Esophagus muscularis mucosa (tissue), 4 donors: ENCODE data around the gene RBX1. TPM values are rescaled to one million over a fixed set of nuclear protein-coding genes. Genes with fewer than 3 reads are reported as not detected.
"Not testable (repeated sequence)": the region's sequence is repeated elsewhere in the genome, so short reads cannot be mapped to it uniquely, and the experiment has no call there.

ENCODE experiments used
- DNase-seq: peaks from one replicate; pipeline ENCODE4 v3.0.0-alpha.2; 2017; ENCODE audit errors: extremely low spot score
- H3K27ac ChIP-seq, 4 donors: fragments of 200-600 bp; sonication (generic); replicated peaks in 1 of 4; 1 replicate in 3 of 4; 2 replicates in 1 of 4; pipeline ENCODE4 v1.5.1; 2016 to 2019; ENCODE audit warnings: mild to moderate bottlenecking in 1 of 4
- H3K27me3 ChIP-seq, 4 donors: fragments of 200-600 bp; sonication (generic); one replicate each; pipeline versions ENCODE4 v1.5.1 to v1.6.0; 2016 to 2019
- H3K36me3 ChIP-seq, 4 donors: fragments of 200-600 bp; sonication (generic); one replicate each; pipeline ENCODE4 v1.5.1; 2016 to 2019
- H3K4me1 ChIP-seq, 4 donors: fragments of 200-600 bp; sonication (generic); one replicate each; pipeline ENCODE4 v1.5.1; 2016 to 2019
- H3K4me3 ChIP-seq, 4 donors: fragments of 200-600 bp; sonication (generic); 1 replicate in 2 of 4; 2 replicates in 2 of 4; pipeline ENCODE4 v1.5.1; 2016 to 2019; ENCODE audit warnings: mild to moderate bottlenecking in 4 of 4, moderate library complexity in 1 of 4
- H3K9me3 ChIP-seq, 4 donors: fragments of 200-600 bp; sonication (generic); 1 replicate in 3 of 4; 2 replicates in 1 of 4; pipeline ENCODE4 v1.5.1; 2016 to 2019
- CTCF ChIP-seq, 3 experiments: fragments of 200-600 bp in 2 of 3; fragments of 450-650 bp in 1 of 3; sonication (generic) in 2 of 3; IDR thresholded peaks; one replicate each; pipeline ENCODE4 v1.5.1; 2017 to 2019; ENCODE audit warnings: antibody characterized with exemption in 3 of 3, mild to moderate bottlenecking in 2 of 3, moderate library complexity in 1 of 3
- EP300 ChIP-seq: sonication (generic); formaldehyde crosslinking; IDR thresholded peaks from one replicate; pipeline ENCODE4 v1.6.1; 2017; ENCODE audit warnings: antibody characterized with exemption
- POLR2A ChIP-seq: fragments of 450-650 bp; IDR thresholded peaks from one replicate; pipeline ENCODE4 v1.6.1; 2017; ENCODE audit warnings: antibody characterized with exemption, moderate library complexity, mild to moderate bottlenecking, low read depth
- POLR2AphosphoS5 ChIP-seq, 2 donors: sonication (generic); formaldehyde crosslinking; IDR thresholded peaks; one replicate each; pipeline ENCODE4 v1.6.1; 2017; ENCODE audit warnings: antibody characterized with exemption in 2 of 2
- WGBS: methylation state at CpG from one replicate; pipeline ENCODE4 v1.1.5; 2018; 5-methylcytosine and 5-hydroxymethylcytosine counted together
- intact Hi-C: fragments of 100-400 bp; cut with DNase I; formaldehyde crosslinking; loops from one replicate; pipeline ENCODE4 v1.15.1; 2023
- total RNA-seq, 4 donors: library from RNA; depleted of rRNA; stranded (reverse); fragments of >200 nt; gene quantifications; one replicate each; pipeline versions ENCODE4 v1.1.0 to v1.2.1, GENCODE V29; 2016

The RBX1 gene
- total RNA-seq, 4 donors from 2014 or later = 35.6 to 44.4 (median 39.6) TPM

GRCh38 chr22:41000040-41000565, 48.9 kb downstream of the RBX1 start:
- 89% methylated on average over 2 of the region's 2 CpGs for WGBS
- intact Hi-C loops = no loop called here
- TF ChIP-seq EP300 (no peak), CTCF (IDR thresholded peaks at IDR 0.05) (no peak), POLR2AphosphoS5 (IDR thresholded peaks at IDR 0.05) (no peak), POLR2A (no peak)

GRCh38 chr22:41000941-41001721, 50.0 kb downstream of the RBX1 start:
- H3K27ac ChIP-seq = no peak overlapping the region
- H3K4me3 ChIP-seq = no peak overlapping the region
- H3K27me3 ChIP-seq = no peaks in the 10 kb centered on the region
- no peak for DNase-seq
- TF ChIP-seq EP300 (no peak), CTCF (IDR thresholded peaks at IDR 0.05) (no peak), POLR2A (no peak), POLR2AphosphoS5 (IDR thresholded peaks at IDR 0.05) (no peak)
- no peaks in the 10 kb centered on the region for H3K9me3 ChIP-seq
- intact Hi-C loops = no loop called here
- no peaks in the 10 kb centered on the region for H3K36me3 ChIP-seq
- WGBS = 84% methylated on average over 9 of the region's 9 CpGs
- H3K4me1 ChIP-seq = no peaks in the 10 kb centered on the region

More at GRCh38 chr22:41000040-41000565, 48.9 kb downstream of the RBX1 start:
- Histone ChIP-seq H3K9me3 (no peaks in the 10 kb centered on the region), H3K36me3 (no peaks in the 10 kb centered on the region), H3K4me3 (no peak overlapping the region), H3K27me3 (no peaks in the 10 kb centered on the region), H3K4me1 (no peaks in the 10 kb centered on the region), H3K27ac (no peak overlapping the region)
- DNase-seq = no peak

GRCh38 chr22:41001722-41002122, 50.5 kb downstream of the RBX1 start:
- no peak overlapping the region for H3K27ac ChIP-seq
- intact Hi-C loops = no loop called here
- no peaks in the 10 kb centered on the region for H3K36me3 ChIP-seq
- no peak for DNase-seq
- no peaks in the 10 kb centered on the region for H3K27me3 ChIP-seq
- H3K4me1 ChIP-seq = no peaks in the 10 kb centered on the region
- TF ChIP-seq POLR2AphosphoS5 (IDR thresholded peaks at IDR 0.05) = no peak
- TF ChIP-seq EP300 = no peak
- H3K9me3 ChIP-seq = no peaks in the 10 kb centered on the region
- H3K4me3 ChIP-seq = no peak overlapping the region
- WGBS = 62% methylated on average over 1 of the region's 1 CpG

- H3K27ac ChIP-seq, H3K36me3 ChIP-seq, intact Hi-C loops, H3K4me1 ChIP-seq, H3K27me3 ChIP-seq, H3K9me3 ChIP-seq, DNase-seq, H3K4me3 ChIP-seq: not testable (repeated sequence)
- WGBS = 94% methylated on average over 11 of the region's 11 CpGs
These were observed 51.2 kb downstream of the RBX1 start for GRCh38 chr22:41002386-41002785.

GRCh38 chr22:41003066-41003465, 51.9 kb downstream of the RBX1 start:
- intact Hi-C loops = no loop called here
- no peak overlapping the region for H3K27ac ChIP-seq
- H3K4me1 ChIP-seq = no peaks in the 10 kb centered on the region
- no peaks in the 10 kb centered on the region for H3K27me3 ChIP-seq
- H3K4me3 ChIP-seq = no peak overlapping the region
- DNase-seq = no peak
- H3K9me3 ChIP-seq = no peaks in the 10 kb centered on the region
- no peak for TF ChIP-seq POLR2A
- no peak for TF ChIP-seq CTCF (IDR thresholded peaks at IDR 0.05)
- TF ChIP-seq EP300 = no peak
- no peak for TF ChIP-seq POLR2AphosphoS5 (IDR thresholded peaks at IDR 0.05)
- no peaks in the 10 kb centered on the region for H3K36me3 ChIP-seq
- 76% methylated on average over 10 of the region's 10 CpGs for WGBS

- Histone ChIP-seq H3K27ac (no peak overlapping the region), H3K36me3 (no peaks in the 10 kb centered on the region), H3K4me1 (no peaks in the 10 kb centered on the region), H3K9me3 (no peaks in the 10 kb centered on the region), H3K4me3 (no peak overlapping the region), H3K27me3 (no peaks in the 10 kb centered on the region)
- DNase-seq = no peak
- 97% methylated on average over 5 of the region's 5 CpGs for WGBS
- TF ChIP-seq EP300 (no peak), POLR2A (no peak), POLR2AphosphoS5 (IDR thresholded peaks at IDR 0.05) (no peak), CTCF (IDR thresholded peaks at IDR 0.05) (no peak)
- intact Hi-C loops = no loop called here
These were observed 52.8 kb downstream of the RBX1 start for GRCh38 chr22:41003976-41004375.
